ENCODE data around the gene TDRKH.

DNA sequence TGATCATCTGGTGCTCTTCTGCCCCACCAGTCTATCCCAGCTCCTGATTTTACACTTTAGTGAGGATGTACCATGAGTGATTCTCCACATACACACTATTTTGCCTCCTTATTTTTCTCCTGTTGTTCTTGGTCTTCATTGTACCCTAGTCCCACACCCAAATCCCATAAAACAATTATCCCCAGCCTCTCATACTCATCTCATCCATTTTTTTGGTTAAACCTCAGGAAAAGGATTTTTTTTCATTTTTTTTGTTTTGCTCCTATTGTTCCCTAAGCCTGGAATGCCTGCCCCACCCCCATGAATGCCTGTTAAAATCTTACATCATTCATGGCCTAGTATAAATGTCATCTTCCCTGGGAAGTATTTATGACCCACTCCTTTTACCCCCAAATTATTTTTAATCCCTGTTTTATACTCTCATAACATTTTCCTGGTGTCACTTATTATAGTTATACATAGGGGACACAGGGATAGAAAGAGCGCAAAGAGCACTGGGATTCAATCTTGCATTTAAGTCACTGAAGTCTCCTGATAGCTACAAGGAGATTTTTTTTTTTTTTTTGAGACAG is 19.8 kb upstream of the TDRKH start:
- no peak for TF ChIP-seq POLR2A (IDR thresholded peaks at IDR 0.05; ENCODE audit: low read depth, low read length)
- no peak for TF ChIP-seq TAF1 (IDR thresholded peaks at IDR 0.05; ENCODE audit: borderline replicate concordance, low read depth, low read length)
- no peak for TF ChIP-seq POLR2AphosphoS5 (IDR thresholded peaks at IDR 0.05; ENCODE audit: low read depth, low read length)

Data from GM12892 (cell line).